Measurements from ENCODE around the gene SP5.

DNA sequence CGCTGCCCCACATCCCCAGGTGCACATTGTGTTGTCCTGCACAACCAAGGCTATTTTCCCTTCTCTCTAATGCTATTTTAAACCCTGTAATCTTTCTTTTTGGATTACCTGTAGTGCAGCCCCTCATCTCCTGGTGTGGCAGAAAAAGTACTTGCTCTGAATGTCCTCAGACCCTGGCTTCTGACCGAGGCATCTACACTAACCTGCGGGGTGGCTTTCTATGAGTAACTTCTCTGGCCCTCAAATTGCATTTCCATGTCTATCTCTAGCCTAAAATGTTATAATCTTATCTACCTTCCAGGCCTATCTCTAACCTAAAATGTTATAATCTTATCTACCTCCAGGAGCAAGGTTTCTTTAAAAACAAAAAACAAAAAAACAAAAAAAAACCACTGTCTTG lies 18.2 kb upstream of the SP5 start:
- TF ChIP-seq, protein P1, sequence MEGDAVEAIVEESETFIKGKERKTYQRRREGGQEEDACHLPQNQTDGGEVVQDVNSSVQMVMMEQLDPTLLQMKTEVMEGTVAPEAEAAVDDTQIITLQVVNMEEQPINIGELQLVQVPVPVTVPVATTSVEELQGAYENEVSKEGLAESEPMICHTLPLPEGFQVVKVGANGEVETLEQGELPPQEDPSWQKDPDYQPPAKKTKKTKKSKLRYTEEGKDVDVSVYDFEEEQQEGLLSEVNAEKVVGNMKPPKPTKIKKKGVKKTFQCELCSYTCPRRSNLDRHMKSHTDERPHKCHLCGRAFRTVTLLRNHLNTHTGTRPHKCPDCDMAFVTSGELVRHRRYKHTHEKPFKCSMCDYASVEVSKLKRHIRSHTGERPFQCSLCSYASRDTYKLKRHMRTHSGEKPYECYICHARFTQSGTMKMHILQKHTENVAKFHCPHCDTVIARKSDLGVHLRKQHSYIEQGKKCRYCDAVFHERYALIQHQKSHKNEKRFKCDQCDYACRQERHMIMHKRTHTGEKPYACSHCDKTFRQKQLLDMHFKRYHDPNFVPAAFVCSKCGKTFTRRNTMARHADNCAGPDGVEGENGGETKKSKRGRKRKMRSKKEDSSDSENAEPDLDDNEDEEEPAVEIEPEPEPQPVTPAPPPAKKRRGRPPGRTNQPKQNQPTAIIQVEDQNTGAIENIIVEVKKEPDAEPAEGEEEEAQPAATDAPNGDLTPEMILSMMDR (IDR thresholded peaks at IDR 0.05) = no peak
- TF ChIP-seq POLR2A (IDR thresholded peaks at IDR 0.05) = no peak

Measured in body of pancreas (tissue), 4 donors.